T-cell (primary cell): ENCODE measurements around the gene ANKRD37. TPM values are rescaled to one million over a fixed set of nuclear protein-coding genes. Genes with fewer than 3 reads are reported as not detected.

Experiments
- ATAC-seq, 4 experiments: fragments of 200-7000 bp in 3 of 4; fragments of 150-1000 bp in 1 of 4; cut with Tn5 transposase; replicated peaks in 1 of 4; 1 replicate in 3 of 4; 2 replicates in 1 of 4; pipeline ENCODE4 v1.10.0; 2021; ENCODE audit warnings: moderate library complexity in 3 of 4, mild to moderate bottlenecking in 2 of 4, moderate number of reproducible peaks in 1 of 4
- CTCF ChIA-PET, 2 donors: fragments of 300-600 bp; sonication (Branson Sonifier 250); formaldehyde crosslinking; loops; one replicate each; lab custom pipeline; 2022; ENCODE audit warnings: antibody characterized with exemption in 2 of 2; lab: Charles Lee
- POLR2A ChIA-PET, 2 donors: fragments of 300-600 bp; sonication (Branson Sonifier 250); formaldehyde crosslinking; loops; one replicate each; lab custom pipeline; 2022; ENCODE audit warnings: antibody characterized with exemption in 2 of 2; lab: Charles Lee
- DNase-seq, 35 experiments: peaks; one replicate each; pipeline versions ENCODE4 v3.0.0 to v3.0.0-alpha.2; 2013 to 2023
- H3K27ac ChIP-seq: one replicate; pipeline ENCODE4 v1.5.1; 2013; ENCODE audit warnings: low read length
- H3K27me3 ChIP-seq, 2 experiments: replicated peaks in 1 of 2; 1 replicate in 1 of 2; 2 replicates in 1 of 2; pipeline versions ENCODE4 v1.6.1 to v1.7.0; 2013; ENCODE audit warnings: low read length in 1 of 2, mixed read lengths in 1 of 2; ENCODE audit not compliant: control insufficient read depth in 2 of 2, insufficient read depth in 2 of 2; ENCODE audit errors: extremely low read depth in 1 of 2
- H3K36me3 ChIP-seq, 2 donors: 1 replicate in 1 of 2; 2 replicates in 1 of 2; pipeline versions ENCODE4 v1.6.1 to v1.7.0; 2013; ENCODE audit warnings: low read length in 1 of 2; ENCODE audit not compliant: control insufficient read depth in 2 of 2, insufficient read depth in 1 of 2; ENCODE audit errors: extremely low read depth in 1 of 2
- H3K4me1 ChIP-seq, 2 experiments: 1 replicate in 1 of 2; 2 replicates in 1 of 2; pipeline versions ENCODE4 v1.6.1 to v1.7.0; 2013; ENCODE audit warnings: low read length in 2 of 2, mixed read lengths in 1 of 2; ENCODE audit not compliant: insufficient read depth in 2 of 2, control insufficient read depth in 1 of 2; ENCODE audit errors: extremely low read depth in 1 of 2
- H3K4me3 ChIP-seq, 2 donors: 1 replicate in 1 of 2; 2 replicates in 1 of 2; pipeline versions ENCODE4 v1.5.1 to v1.7.0; 2013; ENCODE audit warnings: mild to moderate bottlenecking in 2 of 2, low read length in 1 of 2, moderate library complexity in 1 of 2; ENCODE audit not compliant: control insufficient read depth in 1 of 2; ENCODE audit errors: extremely low read depth in 1 of 2
- H3K9me3 ChIP-seq: 2 replicates; pipeline ENCODE4 v1.7.0; 2013
- H3K27ac Mint-ChIP-seq, 2 donors: one replicate each; pipeline ENCODE4 v1.8.0; 2020 to 2021; ENCODE audit warnings: mild to moderate bottlenecking in 2 of 2, mixed read lengths in 2 of 2
- H3K27me3 Mint-ChIP-seq, 2 donors: one replicate each; pipeline ENCODE4 v1.8.0; 2021 to 2022; ENCODE audit warnings: mixed read lengths in 2 of 2
- H3K36me3 Mint-ChIP-seq: one replicate; pipeline ENCODE4 v1.8.0; 2021; ENCODE audit warnings: mixed read lengths
- H3K4me1 Mint-ChIP-seq, 3 donors: one replicate each; pipeline ENCODE4 v1.8.0; 2020 to 2022; ENCODE audit warnings: mixed read lengths in 3 of 3, mild to moderate bottlenecking in 1 of 3
- H3K4me3 Mint-ChIP-seq, 3 donors: one replicate each; pipeline ENCODE4 v1.8.0; 2020 to 2022; ENCODE audit warnings: mild to moderate bottlenecking in 3 of 3, mixed read lengths in 3 of 3, moderate library complexity in 3 of 3
- H3K9me3 Mint-ChIP-seq, 3 donors: one replicate each; pipeline ENCODE4 v1.8.0; 2020 to 2022; ENCODE audit warnings: mixed read lengths in 3 of 3
- WGBS: methylation state at CpG from one replicate; pipeline ENCODE4 v1.1.5; 2013; ENCODE audit warnings: missing lambda C conversion rate; ENCODE audit not compliant: insufficient coverage; 5-methylcytosine and 5-hydroxymethylcytosine counted together
- total RNA-seq, 35 experiments: library from RNA in 6 of 35; stranded (reverse) in 6 of 35; fragments of 120-200 nt in 1 of 35; gene quantifications; one replicate each; pipeline versions ENCODE4 v1.2.1 to v1.2.4 and lab custom pipeline; 2013 to 2026

The ANKRD37 gene
- total RNA-seq, 5 donors from 2014 or later (not counting 1 experiment from before 2014, with no cell fraction given), result 5.5 to 16.0 (median 7.9) TPM

DNA sequence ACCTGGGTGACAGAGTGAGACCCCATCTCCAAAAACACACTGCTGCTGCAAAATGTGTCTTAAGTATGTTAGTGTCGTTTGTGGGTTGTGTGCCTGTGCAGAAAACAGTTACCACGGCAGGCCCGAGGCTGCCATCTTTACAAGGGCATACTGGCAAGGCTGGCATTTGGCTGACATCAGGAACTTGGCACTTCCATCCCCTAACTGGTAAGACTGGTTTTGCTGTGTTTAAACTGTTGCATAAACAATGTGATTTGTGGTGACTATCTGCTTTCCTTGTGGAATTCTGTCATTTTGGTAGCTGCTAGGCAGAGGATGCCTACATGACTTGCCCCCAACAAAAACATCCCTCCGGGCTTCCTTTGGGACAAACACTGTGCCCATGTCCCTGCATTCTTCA lies 13.2 kb upstream of the ANKRD37 start:
- DNase-seq (no peak), ATAC-seq (no peak)
- CTCF ChIA-PET, result no interaction called here
- no peak overlapping the region for H3K27ac Mint-ChIP-seq
- POLR2A ChIA-PET, result no interaction called here
- Histone ChIP-seq H3K4me3 (no peak overlapping the region), H3K9me3 (no peaks in the 10 kb centered on the region), H3K36me3 (no peaks in the 10 kb centered on the region), H3K27ac (no peak overlapping the region), H3K27me3 (peaks cover 0 to 3% of the 10 kb centered on the region in 2 experiments), H3K4me1 (peaks cover 0 to 6% of the 10 kb centered on the region in 2 experiments)
- H3K9me3 Mint-ChIP-seq, result peaks cover 6 to 9% (median 8%) of the 10 kb centered on the region in 3 donors
- no peak overlapping the region for H3K4me3 Mint-ChIP-seq
- H3K36me3 Mint-ChIP-seq, result peaks cover 4% of the 10 kb centered on the region
- WGBS, result no CpG with 5 or more reads among the region's 4 CpGs
- H3K27me3 Mint-ChIP-seq, result peaks cover 0 to 4% of the 10 kb centered on the region in 2 donors
- H3K4me1 Mint-ChIP-seq, result peaks cover 10 to 13% (median 11%) of the 10 kb centered on the region in 3 donors

DNA sequence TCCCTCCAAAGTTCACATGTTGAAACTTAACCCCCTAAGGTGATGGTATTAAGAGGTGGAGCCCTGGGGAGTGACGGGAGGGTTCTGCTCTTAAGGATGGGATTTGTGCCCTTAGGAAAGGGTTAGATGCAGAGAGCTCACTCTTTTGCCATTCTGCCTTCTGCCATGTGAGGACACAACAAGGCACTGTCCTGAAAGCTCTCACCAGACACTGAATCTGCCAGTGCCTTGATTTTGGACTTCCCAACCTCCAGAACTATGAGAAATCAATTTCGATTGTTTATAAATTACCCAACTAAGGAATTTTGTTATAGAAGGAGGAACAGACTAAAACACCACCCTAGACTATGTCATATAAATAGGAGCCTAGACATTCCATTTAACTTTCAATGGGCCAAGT lies 12.6 kb upstream of the ANKRD37 start:
- WGBS, result no CpG with 5 or more reads among the region's 2 CpGs
- H3K27me3 ChIP-seq, result peaks cover 0 to 3% of the 10 kb centered on the region in 2 experiments
- H3K27ac ChIP-seq, result no peak overlapping the region
- peaks cover 0 to 6% of the 10 kb centered on the region in 2 experiments for H3K4me1 ChIP-seq
- Mint-ChIP-seq H3K4me3 (no peak overlapping the region), H3K36me3 (peaks cover 4% of the 10 kb centered on the region), H3K27ac (no peak overlapping the region), H3K27me3 (peaks cover 0 to 4% of the 10 kb centered on the region in 2 donors), H3K4me1 (peaks cover 10 to 13% (median 11%) of the 10 kb centered on the region in 3 donors), H3K9me3 (peaks cover 6 to 9% (median 8%) of the 10 kb centered on the region in 3 donors)
- DNase-seq (no peak), ATAC-seq (no peak)
- ChIA-PET POLR2A (interaction anchor here in 1 of 2 donors (1.0 kb wide), 1 partner anchor 41 kb away, joined by 3 read pairs; the partner anchor contains the start of gene UFSP2), CTCF (no interaction called here)
- no peaks in the 10 kb centered on the region for H3K9me3 ChIP-seq
- no peak overlapping the region for H3K4me3 ChIP-seq
- no peaks in the 10 kb centered on the region for H3K36me3 ChIP-seq

DNA sequence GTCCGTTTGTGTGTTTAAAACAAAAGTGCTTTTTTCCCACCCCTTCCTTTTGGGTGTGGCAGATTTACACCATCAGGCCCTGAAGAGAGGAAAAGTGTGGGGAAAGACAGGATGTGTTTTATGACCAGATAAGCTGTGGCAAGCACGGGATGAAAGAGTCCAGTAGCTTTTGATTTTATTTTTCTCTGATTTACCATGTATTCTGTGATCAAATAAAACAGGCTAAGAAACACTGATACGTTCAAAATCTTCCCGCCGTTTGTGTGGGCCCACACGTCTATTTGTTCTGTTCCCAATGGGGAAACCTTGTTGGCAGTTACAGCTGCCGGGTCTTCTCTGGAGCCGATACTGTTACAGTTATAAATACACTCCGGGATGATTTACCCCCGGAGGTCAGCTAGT lies 11.7 kb upstream of the ANKRD37 start:
- peaks cover 0 to 4% of the 10 kb centered on the region in 2 donors for H3K27me3 Mint-ChIP-seq
- peaks cover 10 to 13% (median 11%) of the 10 kb centered on the region in 3 donors for H3K4me1 Mint-ChIP-seq

DNA sequence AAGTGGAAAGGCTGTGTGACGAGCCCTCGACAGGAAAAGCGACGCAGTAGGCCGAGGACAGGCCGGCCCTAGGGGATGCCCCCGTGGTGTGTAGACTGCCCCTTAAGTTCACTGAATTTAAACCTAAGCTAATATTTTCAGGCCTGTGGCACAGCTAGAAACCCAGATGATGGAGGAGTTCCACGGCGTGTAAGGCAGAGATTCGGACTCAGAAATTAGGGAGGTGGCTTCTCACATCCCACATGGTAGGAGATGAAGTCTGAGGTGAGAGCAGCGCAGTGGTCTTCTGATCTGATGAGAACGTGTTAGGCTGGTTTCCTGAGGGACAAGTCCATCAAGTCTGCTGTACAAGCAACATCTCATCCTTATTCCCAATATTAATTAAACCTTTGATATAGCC lies 8.7 kb upstream of the ANKRD37 start:
- H3K9me3 ChIP-seq, result no peaks in the 10 kb centered on the region
- H3K27me3 ChIP-seq, result peaks cover 0 to 3% of the 10 kb centered on the region in 2 experiments
- no peak for ATAC-seq
- ChIA-PET POLR2A (interaction anchor here in 1 of 2 donors (0.6 kb wide), 1 partner anchor 65 kb away, joined by 4 read pairs; no protein-coding TSS in a partner anchor), CTCF (interaction anchor here in 1 of 2 donors (0.6 kb wide), 1 partner anchor 23 kb away, joined by 3 read pairs; no protein-coding TSS in a partner anchor)
- Mint-ChIP-seq H3K36me3 (peaks cover 4% of the 10 kb centered on the region), H3K27ac (no peak overlapping the region), H3K27me3 (peaks cover 0 to 4% of the 10 kb centered on the region in 2 donors), H3K4me3 (no peak overlapping the region), H3K4me1 (peaks cover 10 to 13% (median 11%) of the 10 kb centered on the region in 3 donors), H3K9me3 (no peaks in the 10 kb centered on the region)
- H3K27ac ChIP-seq, result no peak overlapping the region
- H3K4me3 ChIP-seq, result no peak overlapping the region
- no peaks in the 10 kb centered on the region for H3K36me3 ChIP-seq
- DNase-seq, result no peak
- WGBS, result 94% methylated on average over 3 of the region's 12 CpGs
- peaks cover 0 to 6% of the 10 kb centered on the region in 2 experiments for H3K4me1 ChIP-seq

More for the DNA sequence above, 11.7 kb upstream of the ANKRD37 start:
- no peak for DNase-seq
- peaks cover 0 to 3% of the 10 kb centered on the region in 2 experiments for H3K27me3 ChIP-seq
- H3K9me3 ChIP-seq, result no peaks in the 10 kb centered on the region
- H3K27ac ChIP-seq, result no peak overlapping the region
- no peak for ATAC-seq
- CTCF ChIA-PET, result interaction anchor here in 1 of 2 donors (0.6 kb wide), 1 partner anchor 289 kb away, joined by 3 read pairs; no protein-coding TSS in a partner anchor
- no peak overlapping the region for H3K4me3 ChIP-seq
- POLR2A ChIA-PET, result interaction anchor here in 1 of 2 donors (1.0 kb wide), 1 partner anchor 40 kb away, joined by 3 read pairs; the partner anchor contains the start of gene UFSP2
- H3K4me1 ChIP-seq, result peaks cover 0 to 6% of the 10 kb centered on the region in 2 experiments
- Mint-ChIP-seq H3K9me3 (peaks cover 6 to 9% (median 8%) of the 10 kb centered on the region in 3 donors), H3K36me3 (peaks cover 4% of the 10 kb centered on the region), H3K27ac (no peak overlapping the region), H3K4me3 (peak overlapping the region in 1 of 3 donors; percentile 36)
- WGBS, result no CpG with 5 or more reads among the region's 10 CpGs
- H3K36me3 ChIP-seq, result no peaks in the 10 kb centered on the region

DNA sequence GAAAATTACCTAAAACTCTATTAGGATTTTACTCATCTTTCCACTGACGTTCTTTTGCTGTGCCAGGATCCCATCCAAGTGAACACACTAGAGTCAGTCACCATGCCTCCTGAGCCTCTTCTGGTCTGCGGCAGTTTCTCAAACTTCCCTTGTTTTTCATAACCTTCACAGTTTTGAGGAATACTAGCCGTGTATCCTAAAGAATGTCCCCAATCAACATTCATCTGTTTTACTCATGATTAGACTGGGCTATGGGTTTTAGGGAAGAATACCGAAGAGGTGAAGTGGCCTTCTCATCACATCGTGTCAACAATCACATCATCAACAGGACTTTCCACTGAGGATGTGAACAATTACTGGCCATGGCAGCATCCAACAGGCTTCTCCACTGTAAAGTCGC lies 5.7 kb upstream of the ANKRD37 start:
- Histone ChIP-seq H3K36me3 (no peaks in the 10 kb centered on the region), H3K4me1 (peaks cover 0 to 4% of the 10 kb centered on the region in 2 experiments), H3K27ac (no peak overlapping the region), H3K27me3 (no peaks in the 10 kb centered on the region), H3K9me3 (no peaks in the 10 kb centered on the region), H3K4me3 (no peak overlapping the region)
- POLR2A ChIA-PET, result interaction anchor here in 1 of 2 donors (0.6 kb wide), 1 partner anchor 29 kb away, joined by 3 read pairs; no protein-coding TSS in a partner anchor
- CTCF ChIA-PET, result no interaction called here
- no peaks in the 10 kb centered on the region for H3K36me3 Mint-ChIP-seq
- peaks cover 11 to 18% (median 15%) of the 10 kb centered on the region in 3 donors for H3K4me1 Mint-ChIP-seq
- no peak overlapping the region for H3K27ac Mint-ChIP-seq
- H3K9me3 Mint-ChIP-seq, result no peaks in the 10 kb centered on the region
- WGBS, result 95% methylated on average over 4 of the region's 6 CpGs
- no peak overlapping the region for H3K4me3 Mint-ChIP-seq
- H3K27me3 Mint-ChIP-seq, result no peaks in the 10 kb centered on the region
- no peak for ATAC-seq
- no peak for DNase-seq

DNA sequence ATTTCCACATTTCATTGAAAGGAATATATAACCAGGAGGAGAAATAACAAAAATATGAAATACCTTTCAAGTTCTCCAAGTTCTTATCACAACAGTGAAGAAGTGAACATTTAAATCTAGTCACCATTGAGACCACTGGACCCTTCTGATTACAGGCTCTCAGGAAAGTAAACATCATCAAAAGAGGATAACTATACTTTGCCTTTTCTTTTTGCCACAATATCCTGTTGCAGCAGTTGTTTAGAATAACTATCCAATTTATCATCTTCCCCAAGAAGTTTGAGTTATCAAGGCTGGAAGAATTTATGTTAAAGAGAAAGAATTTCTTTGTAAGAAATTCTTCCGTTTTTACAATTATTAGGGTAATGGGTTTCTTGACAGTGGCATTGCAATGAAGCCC lies 4.5 kb upstream of the ANKRD37 start:
- Mint-ChIP-seq H3K27me3 (no peaks in the 10 kb centered on the region), H3K27ac (peak overlapping the region in 1 of 2 donors; percentile 57)
- no CpG with 5 or more reads among the region's 1 CpG for WGBS

More for the DNA sequence above, 4.5 kb upstream of the ANKRD37 start:
- ChIA-PET CTCF (no interaction called here), POLR2A (no interaction called here)
- Mint-ChIP-seq H3K4me1 (peaks cover 16 to 23% (median 18%) of the 10 kb centered on the region in 3 donors), H3K4me3 (no peak overlapping the region), H3K9me3 (no peaks in the 10 kb centered on the region), H3K36me3 (no peaks in the 10 kb centered on the region)
- H3K4me1 ChIP-seq, result peaks cover 4 to 6% of the 10 kb centered on the region in 2 experiments
- H3K9me3 ChIP-seq, result no peaks in the 10 kb centered on the region
- ATAC-seq, result no peak
- H3K4me3 ChIP-seq, result no peak overlapping the region
- H3K27me3 ChIP-seq, result no peaks in the 10 kb centered on the region
- H3K36me3 ChIP-seq, result no peaks in the 10 kb centered on the region
- no peak for DNase-seq
- no peak overlapping the region for H3K27ac ChIP-seq
